HG03558 (cell line): Measurements from ENCODE around the gene GTPBP6.
"Not testable (repeated sequence)": the region's sequence is repeated elsewhere in the genome, so short reads cannot be mapped to it uniquely, and the experiment has no call there.

Source experiments
- ATAC-seq: cut with Tn5 transposase; IDR thresholded peaks from one replicate; pipeline ENCODE4 v1.9.1; 2021; ENCODE audit warnings: moderate number of reproducible peaks; ENCODE audit not compliant: unreplicated experiment; ENCODE audit errors: extremely low read depth

Gene GTPBP6

DNA sequence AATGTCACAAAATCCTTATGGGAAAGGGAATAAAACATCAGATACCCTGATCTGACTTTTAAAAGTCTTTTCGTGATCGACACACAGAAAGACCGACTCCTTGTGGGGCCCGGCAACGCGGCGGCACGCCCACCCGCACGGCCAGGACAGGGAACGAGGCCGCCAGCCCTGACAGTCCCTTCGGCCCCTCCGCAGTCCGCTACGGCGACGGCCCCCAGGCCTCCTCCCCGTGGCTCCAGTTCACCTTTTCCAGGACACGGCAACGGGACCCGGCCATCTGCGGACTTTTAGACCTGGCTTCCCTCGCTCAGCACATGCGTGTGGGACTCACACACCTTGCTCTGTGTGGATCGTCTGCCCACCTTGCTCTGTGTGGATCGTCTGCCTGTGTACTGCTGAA is 33.6 kb upstream of the GTPBP6 start:
- no peak for ATAC-seq

DNA sequence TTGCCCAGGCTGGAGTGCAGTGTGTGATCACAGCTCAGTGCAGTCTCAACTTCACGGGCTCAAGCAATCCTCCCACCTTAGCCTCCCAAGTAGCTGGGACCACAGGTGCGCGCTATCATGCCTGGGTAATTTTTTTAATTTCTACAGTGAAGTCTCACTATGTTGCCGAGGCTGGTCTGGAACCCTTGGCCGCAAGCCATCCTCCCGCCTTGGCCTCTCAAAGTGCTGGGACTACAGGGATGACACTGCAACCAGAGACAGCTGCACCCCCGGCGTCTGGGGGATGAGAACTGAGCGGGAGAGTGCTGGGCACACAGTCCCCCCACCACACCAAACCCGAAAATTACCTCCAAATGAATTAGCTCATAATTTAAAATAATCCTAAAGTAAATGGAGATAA is 33.1 kb upstream of the GTPBP6 start:
- no peak for ATAC-seq

DNA sequence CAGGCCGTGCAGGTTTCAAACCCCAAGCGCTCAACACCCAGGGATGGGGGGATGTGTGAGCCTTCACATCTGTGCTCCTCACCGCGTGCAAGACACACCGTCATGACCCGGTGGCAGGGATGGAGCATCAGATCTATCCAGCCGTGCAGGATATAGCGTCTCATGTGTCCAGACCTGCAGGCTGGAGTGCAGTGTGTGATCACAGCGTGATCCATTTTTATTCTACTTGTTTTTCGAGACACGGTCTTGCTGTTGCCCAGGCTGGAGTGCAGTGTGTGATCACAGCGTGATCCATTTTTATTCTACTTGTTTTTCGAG is 32.7 kb upstream of the GTPBP6 start:
- ATAC-seq, result not testable (repeated sequence)

- no peak for ATAC-seq
Observed at GRCh38 chrX:350534-351323, 32.1 kb upstream of the GTPBP6 start.

GRCh38 chrX:350148-350533 is 31.5 kb upstream of the GTPBP6 start:
- ATAC-seq, result no peak

- ATAC-seq, result no peak
Observed at GRCh38 chrX:349702-350101, 31.1 kb upstream of the GTPBP6 start.

DNA sequence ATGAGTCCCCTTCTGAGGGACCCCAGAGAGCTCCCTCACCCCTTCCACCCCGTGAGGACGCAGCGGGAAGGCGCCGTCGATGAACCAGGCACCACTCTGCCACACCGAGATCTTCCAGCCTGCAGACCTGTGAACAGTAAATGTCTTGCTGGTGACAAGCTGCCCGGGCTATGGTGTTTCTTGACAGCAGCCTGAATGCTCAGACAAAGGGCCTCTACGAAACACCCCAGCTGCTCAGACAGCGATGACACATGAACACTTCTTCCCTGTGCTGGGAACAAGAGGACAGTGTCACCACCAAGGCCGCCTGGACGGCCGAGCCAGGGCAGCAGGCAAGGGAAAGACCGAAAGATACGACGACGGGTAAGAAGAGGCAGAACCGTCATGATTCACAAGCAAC is 30.6 kb upstream of the GTPBP6 start:
- ATAC-seq, result no peak

DNA sequence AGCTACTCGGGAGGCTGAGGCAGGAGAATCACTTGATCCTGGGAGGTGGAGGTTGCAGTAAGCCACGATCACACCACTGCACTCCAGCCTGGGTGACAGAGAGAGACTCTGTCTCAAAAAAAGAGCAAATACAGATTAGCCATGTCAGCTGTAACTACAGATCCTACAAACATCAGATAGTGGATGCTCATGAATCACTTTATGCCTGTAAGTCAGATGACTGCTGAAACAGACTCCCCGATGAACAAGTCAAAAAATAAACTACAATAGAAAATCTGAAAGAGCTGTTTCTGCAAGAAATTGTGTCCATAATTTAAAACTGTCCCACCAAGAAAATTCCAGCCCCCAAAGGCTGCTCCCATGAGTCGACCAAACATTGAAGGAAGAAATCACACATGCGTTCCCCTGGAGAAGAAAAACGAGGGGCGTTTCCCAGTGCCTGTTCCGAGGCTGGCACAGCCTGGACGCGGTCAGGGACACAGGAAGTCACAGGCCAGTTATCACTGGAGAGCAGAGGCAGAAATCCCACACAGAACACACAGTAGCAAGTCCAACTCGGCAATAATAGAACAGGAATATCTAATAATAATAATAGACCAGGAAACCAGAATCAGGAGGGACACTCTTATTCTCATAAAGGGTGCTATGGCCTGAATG is 30.0 kb upstream of the GTPBP6 start:
- ATAC-seq, result no peak

DNA sequence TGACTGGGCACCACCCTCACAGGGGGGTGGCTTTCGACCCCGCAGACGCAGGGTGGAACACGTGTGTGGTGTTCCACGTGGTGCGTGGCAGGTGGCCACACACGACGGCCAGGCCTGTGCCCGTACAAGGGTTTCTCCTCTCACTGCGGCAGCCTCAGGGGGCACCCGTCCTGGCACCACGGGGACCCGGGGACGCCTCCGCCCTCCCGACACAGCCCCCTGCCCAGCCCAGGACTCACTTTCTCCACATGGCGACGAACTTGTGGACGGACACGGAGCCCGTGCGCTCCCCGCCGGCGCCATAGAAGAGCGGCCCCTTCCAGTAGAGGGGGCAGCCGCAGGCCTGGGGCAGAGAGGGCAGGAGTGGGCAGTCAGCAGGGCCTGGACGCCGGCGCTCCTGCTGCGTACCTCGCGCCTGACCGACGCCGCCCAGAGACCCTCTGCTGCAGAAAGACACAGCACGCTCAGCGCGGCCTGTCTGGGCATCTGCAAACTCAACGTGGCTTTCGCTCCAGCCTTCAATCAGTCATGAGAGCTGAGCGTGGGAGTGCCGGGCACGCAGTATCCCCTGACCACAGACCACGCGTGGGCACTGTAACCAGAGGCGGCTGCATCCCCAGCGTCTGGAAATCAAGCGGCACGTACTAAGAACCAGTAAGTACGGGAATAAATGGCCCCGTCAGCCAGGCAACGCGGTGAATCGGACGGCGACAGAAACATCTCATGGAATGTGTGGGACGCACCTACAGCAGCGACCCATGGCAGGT is 28.9 kb upstream of the GTPBP6 start:
- ATAC-seq, result no peak

DNA sequence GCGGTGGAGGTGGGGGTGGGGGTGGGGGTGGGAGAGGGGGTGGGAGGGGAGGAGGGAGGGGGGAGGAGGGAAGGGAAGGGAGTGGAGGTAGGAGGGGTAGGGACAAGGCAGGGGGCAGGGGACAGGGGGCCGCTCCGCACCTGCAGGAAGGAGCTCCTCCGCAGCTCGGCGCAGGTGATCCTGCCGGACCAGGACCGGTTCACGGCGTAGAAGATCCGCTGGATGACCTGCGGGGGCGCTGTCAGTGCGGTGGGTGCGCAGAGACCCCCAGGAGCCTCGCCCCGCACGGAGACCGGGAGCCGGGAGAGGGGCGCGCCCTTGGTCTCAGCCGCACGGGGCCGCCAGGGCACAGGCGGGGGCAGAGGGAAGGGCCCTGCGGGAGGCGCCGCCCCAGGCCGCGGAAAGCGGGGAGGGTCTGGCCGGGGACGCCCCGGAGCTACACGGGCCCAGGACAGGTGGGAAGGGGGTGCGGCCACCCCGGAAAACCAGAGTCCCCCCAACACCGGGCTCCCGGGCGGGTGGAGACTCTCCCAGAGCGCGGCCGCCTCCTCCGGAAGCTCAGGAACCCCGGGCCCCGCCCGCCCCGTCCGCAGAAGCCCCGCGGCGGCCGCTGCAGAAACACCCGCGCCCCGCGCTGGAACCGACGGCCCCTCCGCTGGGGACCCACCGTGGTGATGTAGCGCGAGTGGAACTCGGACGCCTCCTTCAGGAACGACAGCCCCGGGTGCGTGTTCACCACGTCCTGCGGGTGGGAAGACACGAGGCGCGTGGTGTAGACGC is 27.6 kb upstream of the GTPBP6 start:
- no peak for ATAC-seq

DNA sequence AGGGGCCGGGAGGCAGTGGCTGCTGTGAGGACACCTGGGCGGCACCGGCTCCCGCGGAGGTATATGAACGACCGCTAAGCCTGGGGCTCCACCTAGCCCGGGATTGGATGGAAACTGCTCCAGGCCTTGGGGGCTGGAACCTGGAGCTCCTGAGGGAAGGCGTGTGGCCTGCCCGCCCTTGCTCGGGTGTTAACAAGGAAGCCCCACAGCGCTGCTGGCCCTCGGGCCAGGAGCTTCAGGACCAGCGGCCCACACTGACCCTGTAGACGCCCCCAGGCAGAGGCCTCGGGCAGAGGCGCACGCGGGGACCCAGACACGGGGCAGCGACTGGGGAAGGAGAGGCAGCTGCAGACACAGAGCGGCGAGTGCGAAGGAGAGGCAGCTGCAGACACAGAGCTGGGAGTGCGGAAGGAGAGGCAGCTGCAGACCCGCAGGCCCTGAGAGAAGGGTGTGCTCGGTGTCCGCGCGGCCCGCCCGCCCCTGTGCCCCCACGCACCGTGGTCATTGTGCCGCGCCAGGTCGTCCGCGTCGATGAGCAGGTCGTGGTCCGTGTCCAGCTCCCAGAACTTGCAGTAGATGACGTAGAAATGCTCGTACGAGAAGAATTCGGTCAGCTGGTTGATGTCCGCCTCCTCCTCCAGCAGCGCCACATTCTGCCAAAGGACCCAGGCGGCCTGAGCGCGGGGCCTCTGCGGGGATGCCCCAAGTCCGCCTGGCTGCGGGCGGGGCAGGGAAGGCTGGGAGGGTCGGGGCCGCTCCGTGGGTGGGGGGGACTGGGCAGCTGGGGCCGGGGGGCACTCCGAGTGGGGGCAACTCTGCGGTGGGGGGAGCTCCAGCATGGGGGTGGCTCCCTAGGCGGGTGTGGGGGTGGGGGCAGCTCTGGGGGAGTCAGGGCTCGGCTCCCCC is 26.7 kb upstream of the GTPBP6 start:
- ATAC-seq, result no peak

- ATAC-seq, result no peak
Observed at GRCh38 chrX:344371-344901, 25.8 kb upstream of the GTPBP6 start.

DNA sequence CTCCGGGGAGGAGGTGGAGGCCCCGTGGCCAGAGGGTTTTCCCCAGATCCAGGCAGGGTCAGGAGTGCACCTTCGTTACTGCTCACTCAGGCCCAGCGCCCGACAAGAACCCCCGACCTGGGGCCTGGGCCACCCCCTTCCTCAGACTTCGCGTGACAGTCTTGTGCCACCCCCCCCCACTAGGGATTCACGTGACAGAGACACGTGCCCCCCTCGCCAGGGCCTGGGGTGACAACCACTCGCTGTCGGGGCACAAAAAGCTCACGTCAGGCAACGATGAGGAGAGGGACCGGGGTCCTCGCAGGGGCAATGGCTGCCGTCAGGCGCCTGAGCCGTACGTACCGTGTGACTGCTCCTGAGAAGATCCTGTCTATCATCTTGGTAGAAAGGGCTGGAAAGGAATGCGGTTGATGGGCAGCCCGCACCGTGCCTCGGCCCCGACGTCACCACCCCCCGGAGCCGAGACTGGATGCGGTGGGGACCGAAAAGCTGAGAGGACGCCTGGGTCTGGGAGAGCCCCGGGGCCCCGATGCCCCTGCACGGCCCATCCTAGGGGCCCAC is 23.0 kb upstream of the GTPBP6 start:
- no peak for ATAC-seq

DNA sequence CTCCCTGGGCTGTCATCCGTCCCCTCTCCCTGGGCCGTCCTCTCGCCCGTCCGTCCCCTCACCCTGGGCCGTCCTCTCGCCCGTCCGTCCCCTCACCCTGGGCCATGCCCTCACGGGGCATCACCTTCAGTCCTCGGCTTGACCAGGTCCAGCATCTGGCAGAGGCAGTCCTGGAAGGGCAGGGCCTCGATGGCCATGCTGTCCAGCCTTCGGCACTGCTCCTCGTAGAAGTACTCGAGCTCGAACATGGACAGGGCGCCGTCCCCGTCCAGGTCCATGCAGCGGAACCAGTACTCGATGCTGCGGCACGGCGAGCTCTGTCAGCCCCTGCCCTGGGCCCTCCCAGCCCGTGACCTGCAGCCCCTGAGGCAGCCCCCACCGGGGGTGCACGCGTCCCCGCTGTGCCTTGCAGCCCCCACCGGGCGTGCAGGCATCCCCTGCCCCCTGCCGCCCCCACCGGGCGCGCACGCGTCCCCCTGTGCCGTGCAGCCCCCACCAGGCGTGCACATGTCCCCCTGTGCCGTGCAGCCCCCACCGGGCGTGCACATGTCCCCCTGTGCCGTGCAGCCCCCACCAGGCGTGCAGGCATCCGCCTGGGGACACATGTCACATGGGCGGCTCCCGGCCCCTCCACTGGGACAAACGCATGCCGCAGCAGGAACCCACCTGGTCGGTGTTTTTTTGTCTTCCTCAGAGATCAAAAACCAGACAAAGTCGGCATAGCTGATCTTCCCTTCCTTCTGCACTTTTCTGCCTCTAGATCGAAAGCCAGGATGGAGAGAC is 22.2 kb upstream of the GTPBP6 start:
- ATAC-seq, result no peak

GRCh38 chrX:340121-340520 is 21.5 kb upstream of the GTPBP6 start:
- no peak for ATAC-seq

- ATAC-seq, result no peak
Observed at GRCh38 chrX:338836-339400, 20.3 kb upstream of the GTPBP6 start.

DNA sequence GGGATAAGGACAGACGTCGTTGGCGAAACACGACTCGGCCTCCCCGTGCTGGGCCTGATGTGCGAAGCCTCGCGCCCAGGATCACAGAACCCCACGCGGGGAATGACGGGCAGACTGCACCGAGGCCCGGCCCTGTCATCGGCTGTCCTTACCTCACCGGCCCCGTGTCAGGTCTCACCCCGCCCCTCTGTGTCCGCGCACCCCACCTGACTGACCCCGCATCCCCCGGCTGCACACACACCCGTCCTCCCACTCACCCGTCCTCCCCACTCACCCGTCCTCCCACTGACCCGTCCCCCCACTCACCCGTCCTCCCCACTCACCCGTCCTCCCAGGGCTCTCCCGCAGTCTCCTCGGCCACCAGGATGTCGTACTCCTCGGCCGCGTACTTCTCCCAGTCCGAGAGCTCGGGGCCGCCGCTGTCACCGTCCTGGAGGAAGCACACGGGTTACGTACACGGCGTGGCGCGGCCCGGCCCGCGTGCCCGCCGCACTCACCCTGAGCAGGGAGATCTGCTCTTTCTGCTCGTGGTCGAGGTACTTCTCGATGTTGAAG is 19.8 kb upstream of the GTPBP6 start:
- ATAC-seq, result no peak

DNA sequence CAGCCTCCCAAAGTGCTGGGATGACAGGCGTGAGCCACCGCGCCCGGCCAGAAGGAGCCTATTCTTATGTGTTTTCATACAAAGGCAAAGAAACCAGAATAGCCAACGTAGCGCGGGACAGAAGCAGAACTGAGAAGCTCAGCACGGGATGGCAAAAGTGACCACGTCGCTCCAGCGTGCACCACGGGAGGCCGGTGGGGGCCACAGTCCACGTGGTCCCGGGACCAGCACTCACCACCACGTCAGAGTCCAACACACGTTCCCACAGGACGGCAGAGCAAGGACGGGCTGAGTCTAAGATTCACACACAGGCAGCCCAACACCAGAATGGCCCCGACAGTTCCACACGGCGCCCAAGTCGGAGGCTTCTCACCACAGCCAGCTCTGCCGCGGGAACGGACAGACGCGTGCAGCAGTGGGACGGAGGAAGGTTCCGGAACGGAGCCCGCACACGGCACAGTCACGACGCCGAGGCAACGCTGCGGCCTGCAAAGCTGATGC is 18.8 kb upstream of the GTPBP6 start:
- ATAC-seq, result no peak
